GM18870 (cell line): ENCODE data around the gene CPPED1.
A peak's percentile ranks its signal among the peaks of the same experiment; 100 is the strongest.

Experiments used
- ATAC-seq: cut with Tn5 transposase; IDR thresholded peaks from one replicate; pipeline ENCODE4 v1.9.1; 2021; ENCODE audit warnings: moderate library complexity; ENCODE audit not compliant: unreplicated experiment

CPPED1 gene

DNA sequence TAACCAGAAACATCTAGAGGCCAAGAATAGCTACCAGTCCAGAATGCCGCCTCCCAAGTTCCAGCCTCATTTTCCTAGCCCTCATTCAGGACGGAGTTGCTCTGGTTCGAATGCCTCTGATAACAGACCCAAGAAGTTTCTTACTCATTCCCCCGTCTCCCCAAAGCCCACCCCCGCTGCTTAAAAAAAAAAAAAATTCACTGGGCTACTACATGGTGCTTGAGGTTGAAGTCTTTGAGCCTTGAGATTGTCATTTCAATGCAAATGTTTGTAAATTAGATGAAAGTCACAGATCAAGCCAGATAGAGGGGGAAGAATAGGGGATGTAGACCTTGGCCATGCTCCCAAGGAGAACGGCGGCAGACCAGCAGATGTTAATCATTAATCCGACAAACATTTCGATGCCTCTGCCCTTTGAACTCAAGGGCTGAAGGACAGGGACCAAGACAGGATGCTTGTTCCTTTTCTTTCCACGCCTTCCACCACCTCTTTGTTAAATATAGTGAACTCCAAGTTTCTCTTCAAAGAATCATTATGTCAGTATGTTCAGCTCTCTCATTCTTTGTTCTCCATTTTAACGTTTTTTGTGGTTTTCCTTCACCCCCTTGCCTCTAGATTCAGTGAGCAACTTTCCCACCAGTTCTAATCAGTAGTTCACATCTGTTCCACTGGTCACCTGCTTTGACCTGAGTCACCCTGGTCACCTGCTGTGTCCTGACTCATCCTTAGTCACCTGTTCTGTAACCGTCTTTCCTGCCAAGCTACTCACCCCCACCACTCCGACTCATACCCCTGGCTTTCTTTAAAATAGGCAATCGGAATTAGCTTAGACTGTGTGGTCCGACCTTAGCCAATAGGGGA lies 190.3 kb downstream of the CPPED1 start:
- ATAC-seq: peak; percentile 81

DNA sequence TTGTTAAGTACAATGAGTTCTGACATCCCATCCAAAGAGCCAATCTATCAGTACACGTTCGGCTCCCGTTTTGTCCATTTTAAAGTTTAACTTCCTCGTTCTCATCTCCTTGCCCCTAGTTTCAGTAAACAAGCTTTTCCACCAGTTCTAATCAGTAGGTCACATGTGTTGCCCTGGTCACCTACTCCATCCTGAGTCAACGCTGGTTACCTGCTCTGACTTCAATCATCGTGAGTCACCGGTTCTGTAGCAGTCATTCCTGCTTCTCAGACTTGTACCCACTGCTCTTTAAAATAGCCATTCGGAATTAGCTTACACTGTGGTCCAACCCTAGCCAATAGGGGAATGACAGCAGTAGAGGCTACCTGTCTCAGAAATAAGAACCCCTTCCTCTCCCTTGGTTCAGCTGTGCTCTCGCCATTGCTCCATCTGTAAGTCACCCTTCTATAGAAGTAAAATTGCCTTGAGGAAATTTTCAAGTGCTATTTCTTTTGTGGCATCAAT lies 191.0 kb downstream of the CPPED1 start:
- no peak for ATAC-seq

DNA sequence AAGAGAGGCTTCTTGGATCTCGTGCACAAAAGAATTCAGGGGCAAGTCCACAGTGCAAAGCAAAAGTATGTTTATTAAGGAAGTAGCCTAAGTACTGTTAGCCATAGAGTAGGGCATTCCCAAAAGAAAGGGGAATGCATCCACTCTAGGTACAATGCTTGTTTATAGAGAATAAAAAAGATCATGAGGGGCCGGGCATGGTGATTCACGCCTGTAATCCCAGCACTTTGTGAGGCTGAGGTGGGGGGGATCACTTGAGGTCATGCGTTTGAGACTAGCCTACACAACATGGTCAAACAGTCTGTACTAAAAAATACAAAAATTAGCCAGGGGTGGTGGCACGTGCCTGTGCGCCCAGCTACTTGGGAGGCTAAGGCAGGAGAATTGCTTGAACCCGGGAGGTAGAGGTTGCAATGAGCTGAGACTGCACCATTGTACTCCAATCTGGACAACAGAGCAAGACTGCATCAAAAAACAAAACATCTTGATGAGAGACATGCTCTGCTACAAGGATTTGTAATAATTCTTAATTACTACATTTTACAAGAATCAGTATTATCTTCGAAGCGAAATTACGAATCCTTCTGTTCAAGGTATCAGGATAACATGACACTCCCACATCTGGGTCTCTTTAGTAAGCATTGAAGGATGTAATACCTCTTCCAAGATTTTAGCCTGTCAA lies 191.6 kb downstream of the CPPED1 start:
- ATAC-seq: no peak

DNA sequence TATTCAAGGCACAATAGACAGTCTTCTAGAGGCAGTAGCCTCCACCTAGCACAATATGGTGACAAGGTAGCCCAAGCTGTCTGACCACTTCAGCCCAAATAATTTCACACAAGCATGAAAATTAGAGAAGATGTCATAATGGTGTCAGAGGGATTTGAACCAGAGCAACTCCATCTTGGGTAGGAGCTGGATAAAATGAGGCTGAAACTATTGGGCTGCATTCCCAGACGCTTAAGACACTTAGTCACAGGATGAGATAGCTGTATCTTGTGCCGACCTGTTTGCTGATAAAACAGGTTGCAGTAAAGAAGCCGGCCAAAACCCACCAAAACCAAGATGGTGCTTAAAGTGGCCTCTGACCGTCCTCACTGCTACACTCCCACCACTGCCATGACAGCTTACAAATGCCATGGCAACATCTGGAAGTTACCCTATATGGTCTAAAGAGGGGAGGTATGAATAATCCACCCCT lies 192.6 kb downstream of the CPPED1 start:
- no peak for ATAC-seq

DNA sequence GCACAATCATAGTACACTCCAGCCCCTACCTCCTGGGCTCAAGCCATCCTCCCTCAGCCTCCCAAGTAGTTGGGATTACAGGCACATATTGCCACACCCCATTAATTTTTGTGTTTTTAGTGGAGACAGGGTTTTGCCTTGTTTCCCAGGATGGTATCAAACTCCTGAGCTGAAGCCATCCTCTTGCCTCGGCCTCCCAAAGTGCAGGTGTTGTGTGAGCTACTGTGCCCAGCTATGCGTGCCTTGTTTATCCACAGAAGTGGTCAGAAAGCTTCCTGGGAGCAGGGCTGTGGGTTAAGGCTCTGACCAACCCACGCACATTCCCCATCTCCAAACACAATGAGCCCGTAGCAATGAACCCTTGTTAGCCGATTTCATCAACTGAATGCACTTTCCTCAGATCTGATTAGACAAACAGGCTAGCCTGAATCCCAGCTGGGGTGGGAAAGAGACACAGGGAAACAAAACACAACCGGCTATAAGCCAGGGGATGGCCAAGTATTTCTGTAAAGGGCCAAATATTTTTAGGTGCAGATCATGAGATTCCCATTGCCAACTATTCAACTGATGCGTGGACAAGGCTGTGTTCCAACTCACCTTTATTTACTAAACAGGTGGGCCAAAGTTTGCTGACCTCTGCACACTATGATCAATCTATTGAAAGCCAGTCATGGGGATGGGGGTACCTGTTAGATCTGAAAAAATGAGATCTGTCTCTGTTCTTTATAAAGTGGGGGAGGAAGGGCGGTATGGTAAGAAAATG lies 193.6 kb downstream of the CPPED1 start:
- ATAC-seq: no peak
